NB4 (cell line): Measurements from ENCODE around the gene PMAIP1.
A peak's percentile ranks its signal among the peaks of the same experiment; 100 is the strongest.

Source experiments
- DNase-seq: peaks from one replicate; pipeline ENCODE4 v3.0.0; 2010; ENCODE audit warnings: low read depth
- H3K4me3 ChIP-seq: one replicate; pipeline ENCODE4 v1.5.1; 2011; ENCODE audit warnings: mild to moderate bottlenecking, low read depth, low read length, moderate library complexity
- CTCF ChIP-seq: IDR thresholded peaks from one replicate; pipeline ENCODE4 v1.5.1; 2012; ENCODE audit warnings: low read depth, low read length
- MYC ChIP-seq: IDR thresholded peaks from 2 replicates; pipeline ENCODE4 v1.6.1; 2011; ENCODE audit warnings: low read depth, low read length
- POLR2A ChIP-seq: IDR thresholded peaks from 2 replicates; pipeline ENCODE4 v1.6.1; 2011; ENCODE audit warnings: mild to moderate bottlenecking; ENCODE audit not compliant: insufficient read length; ENCODE audit errors: extremely low read depth
- TF ChIP-seq, protein P1 (sequence below): IDR thresholded peaks from 2 replicates; pipeline ENCODE4 v1.6.1; 2011; ENCODE audit warnings: low read depth, low read length

Gene PMAIP1

DNA sequence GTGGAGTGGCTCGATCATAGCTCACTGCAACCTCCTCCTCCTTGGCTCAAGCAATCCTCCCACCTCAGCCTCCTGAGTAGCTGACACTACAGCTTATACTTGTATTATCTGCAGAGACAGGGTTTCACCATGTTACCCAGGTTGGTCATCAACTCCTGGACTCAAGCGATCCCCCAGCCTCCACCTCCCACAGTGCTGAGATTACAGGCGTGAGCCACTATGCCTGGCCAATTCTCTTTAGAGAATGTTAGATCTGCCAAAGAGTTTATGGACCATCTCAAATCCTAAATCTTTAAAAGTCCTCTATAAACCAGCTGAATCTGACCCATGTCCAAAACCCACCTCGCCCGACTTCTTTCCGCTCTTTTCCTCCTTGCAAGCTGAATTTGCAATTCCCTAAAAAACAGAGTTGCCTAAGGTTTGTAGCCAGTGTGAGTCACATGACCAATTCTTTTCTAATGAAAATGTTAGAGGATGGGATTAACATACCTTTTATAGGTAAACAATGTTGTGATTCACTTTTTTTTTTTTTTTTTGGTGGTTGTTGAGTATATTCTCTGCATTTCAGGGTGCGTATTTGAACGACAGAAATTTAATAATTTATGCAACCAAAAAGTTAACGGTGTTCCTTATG is 2.4 kb upstream of the PMAIP1 start:
- no peak overlapping the region for H3K4me3 ChIP-seq
- TF ChIP-seq POLR2A (no peak), CTCF (no peak), MYC (no peak)
- TF ChIP-seq, protein P1, sequence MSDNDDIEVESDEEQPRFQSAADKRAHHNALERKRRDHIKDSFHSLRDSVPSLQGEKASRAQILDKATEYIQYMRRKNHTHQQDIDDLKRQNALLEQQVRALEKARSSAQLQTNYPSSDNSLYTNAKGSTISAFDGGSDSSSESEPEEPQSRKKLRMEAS, result no peak
- DNase-seq, result no peak

- no peak for TF ChIP-seq CTCF
- TF ChIP-seq POLR2A, result no peak
- no peak for TF ChIP-seq MYC
- DNase-seq, result no peak
- H3K4me3 ChIP-seq, result no peak overlapping the region
Observed at GRCh38 chr18:59898093-59898492, 1.7 kb upstream of the PMAIP1 start.

DNA sequence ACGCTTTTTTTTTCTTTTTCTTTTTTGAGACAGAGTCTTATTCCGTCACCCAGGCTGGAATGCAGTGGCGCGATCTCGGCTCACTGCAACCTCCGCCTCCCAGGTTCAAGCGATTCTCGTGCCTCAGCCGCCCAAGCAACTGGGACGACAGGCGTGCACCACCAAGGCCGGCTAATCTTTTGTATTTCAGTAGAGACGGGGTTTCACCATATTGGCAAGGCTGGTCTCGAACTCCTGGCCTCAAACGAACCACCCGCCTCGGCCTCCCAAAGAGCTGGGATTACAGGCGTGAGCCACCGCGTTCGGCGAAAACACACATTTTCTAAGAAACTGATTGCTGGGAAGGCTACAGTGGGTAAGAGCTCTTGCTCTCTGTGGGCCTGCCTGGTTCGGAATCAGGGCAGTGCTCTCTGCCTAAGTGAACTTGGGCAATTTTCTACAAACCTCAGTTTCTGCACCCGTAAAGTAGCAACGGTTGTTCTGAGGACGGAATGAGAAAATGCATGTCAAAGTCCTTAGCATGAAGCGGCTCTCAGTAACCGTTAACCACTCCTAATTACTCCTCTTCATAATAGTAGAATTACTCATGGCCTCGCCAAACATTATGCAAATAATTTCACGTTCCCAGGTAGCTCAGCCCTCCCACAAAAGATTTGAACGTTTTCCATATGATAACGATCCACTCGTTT is 1.0 kb upstream of the PMAIP1 start:
- TF ChIP-seq CTCF (no peak), MYC (no peak), POLR2A (no peak)
- TF ChIP-seq, protein P1, result no peak
- H3K4me3 ChIP-seq, result peak overlapping the region; percentile 67
- no peak for DNase-seq

- DNase-seq, result peak; percentile 91
- TF ChIP-seq POLR2A (no peak), MYC (peak; percentile 45)
- TF ChIP-seq, protein P1, result peak; percentile 44
- H3K4me3 ChIP-seq, result peak overlapping the region; percentile 82
Observed at GRCh38 chr18:59900222-59901128, 679 bp downstream of the PMAIP1 start.

- no peak for DNase-seq
- no peak for TF ChIP-seq CTCF
- no peak for TF ChIP-seq POLR2A
- no peak for TF ChIP-seq MYC
- TF ChIP-seq, protein P1, result no peak
- H3K4me3 ChIP-seq, result peak overlapping the region; percentile 82
Observed at GRCh38 chr18:59902131-59902992, 2.6 kb downstream of the PMAIP1 start.
